Fibroblast of mammary gland (primary cell): ENCODE measurements around the gene SHISA2.
"Not testable (repeated sequence)": the region's sequence is repeated elsewhere in the genome, so short reads cannot be mapped to it uniquely, and the experiment has no call there.

Experiments
- DNase-seq: peaks from one replicate; pipeline ENCODE4 v3.0.0-alpha.2; 2010; ENCODE audit warnings: low read depth
- H3K4me3 ChIP-seq: 2 replicates; pipeline ENCODE4 v1.5.1; 2011; ENCODE audit warnings: low read depth, mild to moderate bottlenecking, low read length, moderate library complexity; ENCODE audit not compliant: control insufficient read depth
- TF ChIP-seq, protein P1 (sequence below): conservative IDR thresholded peaks from 2 replicates; pipeline ENCODE4 v1.5.1; 2011; ENCODE audit warnings: low read depth, low read length, inconsistent platforms; ENCODE audit not compliant: control insufficient read depth, insufficient read depth

The SHISA2 gene

GRCh38 chr13:26051657-26052311 is at the start of gene SHISA2:
Gene SHISA2 (minus strand): TSS chr13:26052016. CDS start chr13:26050975, 1,041 bp downstream.
- no peak within 1 kb of the TSS for H3K4me3 ChIP-seq
- TF ChIP-seq, protein P1, sequence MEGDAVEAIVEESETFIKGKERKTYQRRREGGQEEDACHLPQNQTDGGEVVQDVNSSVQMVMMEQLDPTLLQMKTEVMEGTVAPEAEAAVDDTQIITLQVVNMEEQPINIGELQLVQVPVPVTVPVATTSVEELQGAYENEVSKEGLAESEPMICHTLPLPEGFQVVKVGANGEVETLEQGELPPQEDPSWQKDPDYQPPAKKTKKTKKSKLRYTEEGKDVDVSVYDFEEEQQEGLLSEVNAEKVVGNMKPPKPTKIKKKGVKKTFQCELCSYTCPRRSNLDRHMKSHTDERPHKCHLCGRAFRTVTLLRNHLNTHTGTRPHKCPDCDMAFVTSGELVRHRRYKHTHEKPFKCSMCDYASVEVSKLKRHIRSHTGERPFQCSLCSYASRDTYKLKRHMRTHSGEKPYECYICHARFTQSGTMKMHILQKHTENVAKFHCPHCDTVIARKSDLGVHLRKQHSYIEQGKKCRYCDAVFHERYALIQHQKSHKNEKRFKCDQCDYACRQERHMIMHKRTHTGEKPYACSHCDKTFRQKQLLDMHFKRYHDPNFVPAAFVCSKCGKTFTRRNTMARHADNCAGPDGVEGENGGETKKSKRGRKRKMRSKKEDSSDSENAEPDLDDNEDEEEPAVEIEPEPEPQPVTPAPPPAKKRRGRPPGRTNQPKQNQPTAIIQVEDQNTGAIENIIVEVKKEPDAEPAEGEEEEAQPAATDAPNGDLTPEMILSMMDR: no peak
- peak; percentile 17 for DNase-seq

DNA sequence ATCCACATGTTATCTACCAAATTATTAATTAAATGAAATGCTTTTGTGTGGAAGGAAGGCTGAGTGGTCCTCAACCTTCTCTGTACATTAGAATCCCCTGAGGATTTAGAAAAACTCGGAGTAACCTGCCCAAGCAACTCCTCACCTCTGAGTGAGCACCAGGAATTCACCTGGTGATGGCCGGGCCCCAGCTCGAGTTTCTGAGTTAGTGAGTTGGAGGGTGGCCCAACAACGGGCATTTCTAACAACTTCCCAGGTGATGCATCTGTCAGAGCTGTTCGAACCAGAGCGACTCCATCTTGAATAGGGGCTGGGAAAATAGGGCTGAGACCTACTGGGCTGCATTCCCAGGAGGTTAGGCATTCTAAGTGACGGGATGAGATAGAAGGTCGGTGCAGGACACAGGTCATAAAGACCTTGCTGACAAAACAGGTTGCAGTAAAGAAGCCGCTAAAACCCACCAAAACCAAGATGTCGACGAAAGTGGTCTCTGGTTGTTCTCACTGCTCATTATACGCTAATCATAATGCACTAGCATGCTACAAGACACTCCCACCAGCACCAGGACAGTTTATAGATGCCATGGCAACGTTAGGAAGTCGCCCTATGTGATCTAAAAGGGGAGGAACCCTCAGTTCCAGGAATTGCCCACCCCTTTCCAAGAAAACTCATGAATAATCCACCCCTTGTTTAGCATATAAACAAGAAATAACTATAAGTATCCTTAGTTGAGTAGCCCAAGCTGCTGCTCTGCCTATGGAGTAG is 44.2 kb upstream of the SHISA2 start:
- no peak for DNase-seq
- TF ChIP-seq, protein P1: no peak
- no peak overlapping the region for H3K4me3 ChIP-seq

DNA sequence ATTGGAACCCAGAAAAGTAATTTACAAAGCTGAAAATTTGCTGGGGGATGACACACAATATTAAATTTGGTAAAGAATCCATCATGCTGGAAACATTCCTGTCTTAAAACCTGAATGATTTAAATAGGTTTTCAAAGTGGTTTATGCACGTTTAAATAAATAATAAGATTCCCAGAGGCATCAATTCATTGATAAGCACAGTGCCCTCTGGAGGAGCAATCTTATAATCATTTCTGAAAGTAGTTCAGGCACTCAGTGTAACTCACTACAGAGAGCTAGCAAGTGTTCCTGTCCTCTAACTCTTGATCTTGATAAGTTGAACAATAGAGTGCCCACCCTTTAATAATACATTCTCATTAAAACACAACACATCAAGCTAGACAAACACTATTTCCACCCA is 43.5 kb upstream of the SHISA2 start:
- DNase-seq: no peak
- TF ChIP-seq, protein P1: no peak
- H3K4me3 ChIP-seq: no peak overlapping the region

DNA sequence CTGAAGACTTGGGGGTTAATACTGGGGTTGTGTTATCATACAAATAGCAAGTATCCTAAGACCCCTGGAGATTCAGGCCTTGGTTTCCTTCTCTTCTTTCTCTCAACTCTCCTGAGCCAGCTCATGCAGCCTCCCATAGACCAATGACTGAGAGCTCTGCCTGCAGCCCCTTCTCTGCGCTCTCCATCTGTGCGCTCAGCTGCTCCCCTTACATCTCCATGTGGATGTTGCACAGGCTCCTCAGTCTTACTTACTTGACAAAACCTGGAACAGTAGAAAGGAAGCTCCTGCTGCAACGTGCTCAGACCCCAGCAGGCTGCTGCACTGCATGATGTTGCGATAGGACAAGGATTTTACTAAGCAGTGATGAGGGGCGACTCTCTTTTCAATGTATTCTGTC is 25.0 kb upstream of the SHISA2 start:
- not testable (repeated sequence) for DNase-seq, H3K4me3 ChIP-seq

DNA sequence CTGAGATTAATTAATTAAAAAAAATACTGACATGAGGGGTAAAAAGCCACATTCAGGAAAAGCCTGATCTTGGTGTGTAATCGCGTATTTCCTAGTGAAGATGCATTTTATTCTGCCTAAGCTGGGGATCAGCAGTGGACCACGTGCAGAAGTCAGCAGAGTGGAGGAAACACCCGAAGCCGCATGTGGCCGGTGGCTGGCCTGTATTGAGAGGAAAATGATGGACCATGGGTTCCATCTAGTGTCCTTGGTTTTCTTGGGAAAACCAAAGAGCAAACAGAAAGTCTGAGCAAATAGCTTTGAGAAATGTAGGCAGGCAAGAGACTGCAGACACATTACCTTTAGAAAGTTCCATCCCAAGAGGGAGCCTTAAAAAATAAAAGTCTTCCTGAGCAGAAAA is 23.7 kb upstream of the SHISA2 start:
- DNase-seq: no peak
- TF ChIP-seq, protein P1: no peak
- no peak overlapping the region for H3K4me3 ChIP-seq

DNA sequence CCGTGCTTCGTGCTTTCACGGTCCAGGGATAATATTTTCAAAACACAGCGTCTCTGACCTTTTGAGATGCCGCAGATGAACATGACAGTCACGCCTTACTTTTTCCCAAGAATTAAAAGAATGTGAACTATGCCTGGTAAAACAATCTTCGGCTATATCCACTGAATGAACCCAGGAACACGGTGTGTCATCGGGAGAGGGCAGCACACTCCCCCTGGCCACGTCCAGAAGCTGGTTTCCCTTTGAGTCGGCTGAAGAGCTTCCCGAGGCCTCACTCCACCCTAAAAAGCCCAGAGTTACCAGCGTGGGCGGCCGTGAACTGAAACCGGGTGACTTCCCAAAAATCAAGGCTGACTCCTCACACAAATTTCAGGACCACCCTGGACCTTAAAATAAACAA is 22.9 kb upstream of the SHISA2 start:
- DNase-seq: no peak
- no peak overlapping the region for H3K4me3 ChIP-seq
- TF ChIP-seq, protein P1: no peak

DNA sequence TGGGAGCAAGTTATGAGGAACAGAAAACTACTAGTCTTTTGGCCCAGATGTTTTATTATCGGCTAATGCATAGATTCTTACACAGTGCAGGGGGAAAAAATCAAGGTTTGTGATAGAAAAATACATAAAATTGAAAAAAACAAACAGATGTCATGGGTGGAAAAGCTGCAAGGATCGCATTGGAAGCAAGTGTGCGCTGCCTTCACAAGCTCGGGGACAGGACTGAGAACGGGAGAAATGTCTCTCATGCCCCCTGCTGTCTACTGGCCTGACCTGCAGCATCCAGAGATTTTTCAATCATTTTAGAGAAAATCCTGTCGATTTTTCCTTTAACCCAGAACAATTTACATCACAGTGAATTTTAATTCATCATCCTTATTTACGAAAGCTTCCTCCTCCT is 20.5 kb upstream of the SHISA2 start:
- H3K4me3 ChIP-seq, DNase-seq: not testable (repeated sequence)

GRCh38 chr13:26071691-26072090 is 19.9 kb upstream of the SHISA2 start:
- no peak overlapping the region for H3K4me3 ChIP-seq
- TF ChIP-seq, protein P1: no peak
- DNase-seq: no peak

- DNase-seq, H3K4me3 ChIP-seq: not testable (repeated sequence)
These were observed 17.8 kb upstream of the SHISA2 start for GRCh38 chr13:26069642-26070041.

DNA sequence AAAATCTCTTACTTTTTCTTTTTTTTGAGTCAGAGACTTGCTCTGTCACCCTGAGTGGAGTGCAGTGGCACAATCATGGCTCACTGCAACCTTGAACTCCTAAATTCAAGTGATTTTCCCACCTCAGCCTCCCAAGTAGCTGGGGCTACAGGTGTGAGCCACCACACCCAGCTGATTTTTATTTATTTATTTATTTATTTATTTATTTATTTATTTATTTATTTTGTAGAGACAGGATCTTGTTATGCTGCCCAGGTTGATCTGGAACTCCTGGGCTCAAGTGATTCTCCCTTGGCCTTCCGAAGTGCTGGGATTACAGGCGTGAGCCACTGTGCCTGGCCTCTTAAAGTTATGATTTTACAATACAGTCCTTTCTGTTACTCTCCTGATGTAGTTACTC is 16.6 kb upstream of the SHISA2 start:
- DNase-seq, H3K4me3 ChIP-seq: not testable (repeated sequence)
